ENCODE data around the gene CFAP299.
A peak's percentile ranks its signal among the peaks of the same experiment; 100 is the strongest.
"Not testable (repeated sequence)": the region's sequence is repeated elsewhere in the genome, so short reads cannot be mapped to it uniquely, and the experiment has no call there.

Gene CFAP299

DNA sequence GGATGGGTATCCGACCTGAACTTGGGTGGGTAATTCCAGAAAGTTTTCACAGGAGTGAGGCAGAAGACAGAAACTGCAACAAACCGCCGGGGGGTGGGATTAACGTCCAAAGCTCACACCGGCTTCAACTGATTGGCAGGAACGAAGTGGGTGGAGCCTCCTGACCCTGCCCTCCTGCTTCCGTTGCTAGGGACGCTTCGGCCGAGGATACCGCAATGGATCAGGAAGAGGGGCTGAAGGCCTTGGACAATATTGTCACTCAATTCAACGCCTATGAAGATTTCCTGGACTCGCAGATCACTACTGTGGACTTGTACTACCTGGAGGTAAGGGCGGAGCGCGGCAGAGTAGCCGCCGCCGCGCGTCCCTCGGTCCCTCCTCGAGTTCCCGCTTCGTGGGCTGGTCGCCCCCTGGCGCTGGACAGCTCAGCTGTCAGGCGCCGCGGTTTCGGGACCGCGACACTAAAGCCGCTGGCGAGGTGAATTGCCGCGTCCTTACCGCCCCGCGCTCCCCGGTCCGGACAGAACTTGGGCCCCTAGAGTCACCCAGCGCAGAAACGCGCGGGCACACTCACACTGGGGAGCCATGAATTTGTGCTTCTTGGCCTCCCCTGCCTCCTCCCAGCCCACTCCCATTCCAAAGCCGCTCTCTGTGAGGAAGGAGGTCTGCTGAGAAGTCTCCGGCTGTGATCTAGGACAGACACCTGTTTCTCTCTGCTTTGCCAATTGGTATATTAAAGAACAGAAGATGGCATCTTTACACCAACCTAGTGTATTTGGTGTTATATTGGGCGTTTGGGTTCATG is at the start of gene CFAP299:
Gene CFAP299, plus strand, starts transcription at position 177 of the 805 bp plus-strand sequence.
- peak; percentile 46 for DNase-seq

DNA sequence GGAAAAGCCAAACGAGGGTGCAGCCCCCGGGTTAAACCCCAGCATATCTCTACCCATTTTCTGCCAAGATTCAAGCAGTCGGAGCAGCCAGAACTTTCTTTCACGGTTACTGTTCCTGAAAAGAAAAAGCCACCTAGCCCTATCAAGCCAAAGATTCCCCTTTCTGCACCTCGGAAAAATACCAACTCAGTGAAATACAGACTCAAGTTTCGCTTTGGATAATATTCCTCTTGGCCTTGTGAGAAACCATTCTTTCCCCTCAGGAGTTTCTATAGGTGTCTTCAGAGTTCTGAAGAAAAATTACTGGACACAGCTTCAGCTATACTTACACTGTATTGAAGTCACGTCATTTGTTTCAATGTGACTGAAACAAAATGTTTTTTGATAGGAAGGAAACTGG is 49.1 kb upstream of the CFAP299 start:
- DNase-seq = no peak

- DNase-seq = not testable (repeated sequence)
Measured at GRCh38 chr4:80290665-80291064, 44.9 kb upstream of the CFAP299 start.

- DNase-seq = no peak
Measured at GRCh38 chr4:80294206-80294605, 41.3 kb upstream of the CFAP299 start.

DNA sequence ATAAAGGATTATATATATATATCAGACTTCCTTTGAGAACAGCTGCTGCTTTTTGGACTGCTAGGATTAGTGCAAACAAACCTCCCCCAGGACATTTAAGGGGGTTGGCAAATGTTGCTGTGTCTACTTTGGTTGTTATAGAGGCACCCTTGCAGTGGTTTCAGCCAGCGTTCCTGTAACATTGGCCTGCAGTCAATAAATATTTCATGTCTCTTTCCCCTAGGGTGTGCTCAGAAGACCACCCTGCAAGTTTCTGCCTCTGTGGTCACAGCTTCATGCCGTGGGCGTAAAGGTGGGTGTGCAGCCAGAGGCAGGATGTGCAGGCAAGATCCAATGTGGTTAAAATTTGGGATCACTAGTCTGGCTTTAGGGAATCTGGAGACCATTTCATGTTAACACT is 40.2 kb upstream of the CFAP299 start:
- DNase-seq = no peak

- no peak for DNase-seq
Measured at GRCh38 chr4:80295826-80296225, 39.7 kb upstream of the CFAP299 start.

GRCh38 chr4:80301884-80302283 is 33.6 kb upstream of the CFAP299 start:
- DNase-seq = no peak

GRCh38 chr4:80302616-80303223 is 32.8 kb upstream of the CFAP299 start:
- no peak for DNase-seq

GRCh38 chr4:80305466-80305865 is 30.1 kb upstream of the CFAP299 start:
- DNase-seq = no peak

GRCh38 chr4:80306260-80306659 is 29.3 kb upstream of the CFAP299 start:
- no peak for DNase-seq

DNA sequence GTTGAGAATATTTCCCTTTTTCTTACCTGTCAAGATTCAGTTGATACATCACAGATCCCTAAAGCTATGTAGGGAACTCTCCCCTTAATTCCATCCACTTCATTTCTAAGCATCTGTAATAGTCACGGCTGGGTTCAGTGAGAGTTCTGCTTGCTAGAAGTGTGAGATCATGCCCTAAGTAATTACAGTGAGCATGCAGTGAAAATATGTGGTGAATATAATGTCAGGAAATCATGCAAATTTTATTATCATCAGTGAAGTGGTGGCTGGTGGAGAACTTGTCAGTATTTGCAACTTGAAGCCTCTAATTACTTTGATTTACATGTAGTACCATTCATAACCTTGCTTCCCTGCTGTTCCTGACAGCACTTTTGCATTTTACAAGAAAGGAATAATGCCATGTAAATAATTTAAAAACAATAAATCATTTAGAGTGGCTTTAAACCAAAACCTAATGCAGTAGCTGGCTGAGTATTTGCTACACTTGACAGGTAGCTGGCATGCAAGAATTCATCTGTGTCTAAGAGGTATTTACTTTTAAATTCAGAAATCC is 28.3 kb upstream of the CFAP299 start:
- DNase-seq = no peak

- DNase-seq = no peak
Measured at GRCh38 chr4:80307774-80308465, 27.6 kb upstream of the CFAP299 start.

DNA sequence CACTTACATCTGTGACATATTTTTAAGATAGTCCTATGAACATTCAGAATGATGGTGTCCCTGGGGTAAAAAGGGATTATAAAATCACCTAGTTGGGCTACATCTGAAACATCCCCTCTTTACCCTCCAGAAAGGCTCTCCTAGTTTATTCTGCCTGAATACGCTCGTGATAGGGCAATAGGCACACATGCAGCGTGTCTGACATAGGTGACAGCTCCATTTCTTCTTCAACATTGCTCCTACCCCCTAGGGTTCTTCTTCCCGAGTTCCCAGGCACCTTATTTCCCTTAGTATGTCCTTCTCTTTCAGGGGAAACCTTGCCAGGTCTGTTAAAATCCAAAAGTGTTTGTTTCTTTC is 27.1 kb upstream of the CFAP299 start:
- DNase-seq = no peak

DNA sequence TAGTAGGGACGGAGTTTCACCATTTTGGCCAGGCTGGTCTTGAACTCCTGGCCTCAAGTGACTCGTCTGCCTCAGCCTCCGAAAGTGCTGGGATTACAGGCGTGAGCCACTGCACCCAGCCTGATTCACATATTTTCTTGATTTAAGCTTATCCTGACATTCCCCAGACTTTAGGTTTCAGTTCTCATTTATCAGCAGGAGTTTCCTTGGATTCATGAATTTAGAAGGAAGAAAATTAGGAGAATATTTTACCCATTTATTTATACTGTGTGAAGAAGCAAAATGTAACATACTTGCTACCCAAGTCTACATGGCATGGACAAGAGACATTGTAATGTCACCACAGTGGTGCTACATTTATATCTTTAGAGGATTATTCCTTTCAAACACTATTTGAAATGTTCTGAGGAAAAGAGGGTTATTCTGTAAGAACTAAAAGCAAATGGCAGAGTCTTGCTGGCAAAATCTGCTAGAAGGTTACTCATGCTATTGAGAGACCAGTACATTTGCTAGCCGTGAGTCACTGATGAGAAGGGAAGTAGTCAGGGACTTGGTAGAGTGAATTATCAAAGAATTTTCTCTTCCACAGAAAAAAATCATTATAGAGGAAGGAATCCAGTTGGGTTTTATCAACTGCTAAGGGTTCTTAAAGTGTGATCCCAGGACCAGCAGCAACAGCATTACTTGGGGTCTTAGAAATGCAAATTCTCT is 26.1 kb upstream of the CFAP299 start:
- no peak for DNase-seq

- DNase-seq = no peak
Measured at GRCh38 chr4:80311130-80311529, 24.4 kb upstream of the CFAP299 start.

- DNase-seq = no peak
Measured at GRCh38 chr4:80312124-80312523, 23.4 kb upstream of the CFAP299 start.

- no peak for DNase-seq
Measured at GRCh38 chr4:80313627-80314026, 21.9 kb upstream of the CFAP299 start.

DNA sequence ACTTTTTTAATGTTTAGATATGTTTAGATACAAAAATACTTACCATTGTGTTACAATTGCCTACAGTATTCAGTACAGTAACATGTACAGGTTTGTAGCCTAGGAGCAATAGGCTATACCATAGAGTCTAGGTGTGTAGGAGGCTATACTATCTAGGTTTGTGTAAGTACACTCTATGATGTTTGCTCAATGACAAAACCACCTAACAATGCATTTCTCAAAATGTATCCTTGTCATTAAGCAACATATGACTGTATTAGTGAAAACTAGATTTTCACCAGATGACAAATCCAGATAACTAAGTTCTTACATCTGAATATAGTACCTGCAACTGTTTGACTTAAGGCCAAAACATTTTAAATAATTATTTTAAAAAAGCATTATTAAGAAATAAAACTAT is 19.7 kb upstream of the CFAP299 start:
- DNase-seq = not testable (repeated sequence)

- DNase-seq = no peak
Measured at GRCh38 chr4:80321341-80321740, 14.2 kb upstream of the CFAP299 start.

- DNase-seq = no peak
Measured at GRCh38 chr4:80321776-80322175, 13.8 kb upstream of the CFAP299 start.

DNA sequence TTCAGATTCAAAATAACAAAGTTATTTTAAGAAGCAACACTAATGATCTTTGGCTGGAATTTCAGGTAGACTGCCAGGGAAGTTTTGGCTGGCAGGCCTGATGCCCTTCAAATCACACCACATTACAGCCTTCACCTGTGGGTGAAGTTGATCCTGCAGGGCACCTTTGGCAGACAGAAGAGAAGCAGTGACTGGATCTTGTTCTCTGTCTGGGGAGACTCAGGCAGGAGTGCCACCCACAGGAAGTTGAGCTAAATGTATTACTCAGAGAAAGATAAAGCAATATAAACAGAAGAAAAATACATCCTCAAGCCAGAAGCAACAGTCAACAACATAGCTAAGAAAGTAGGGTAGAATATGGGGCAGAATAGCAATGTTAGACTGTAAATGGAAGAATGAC is 12.8 kb upstream of the CFAP299 start:
- no peak for DNase-seq

DNA sequence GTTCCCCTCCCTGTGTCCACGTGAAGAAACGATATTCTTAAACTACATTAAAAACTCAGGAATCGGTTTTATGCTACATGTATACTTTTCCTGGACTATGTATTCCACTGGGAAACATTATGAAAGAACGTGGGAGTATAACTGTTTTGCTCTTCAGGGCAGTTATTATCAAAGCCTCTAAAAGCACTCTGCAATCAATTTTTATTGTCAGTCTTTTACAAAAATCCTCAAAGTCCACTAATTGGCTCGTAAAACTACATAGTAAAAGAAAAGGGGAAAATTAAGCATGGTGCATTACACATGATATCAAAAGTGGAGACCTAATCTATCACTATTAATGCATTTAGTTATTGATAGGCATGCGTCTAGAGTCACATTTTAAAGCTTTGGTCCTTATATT is 11.4 kb upstream of the CFAP299 start:
- DNase-seq = no peak

- no peak for DNase-seq
Measured at GRCh38 chr4:80331693-80332092, 3.8 kb upstream of the CFAP299 start.
